HCT116 (cell line): ENCODE data around the gene DYNC1I1. TPM values are rescaled to one million over a fixed set of nuclear protein-coding genes. Genes with fewer than 3 reads are reported as not detected.

Experiments used
- ATAC-seq: fragments of 200-7000 bp; cut with Tn5 transposase; 2 replicates; pipeline ENCODE4 v1.9.1; 2020; ENCODE audit warnings: mild to moderate bottlenecking, moderate library complexity
- BruUV-seq: library from RNA; stranded (reverse); fragments of 400-500 nt; replicated peaks from 2 replicates; lab custom pipeline; 2021; lab: Mats Ljungman, UMichigan
- CTCF ChIA-PET: fragments of 300-600 bp; sonication (Branson Sonifier 250); formaldehyde crosslinking; loops from one replicate; lab custom pipeline; 2021; ENCODE audit warnings: antibody characterized with exemption; lab: Charles Lee
- POLR2A ChIA-PET: fragments of 300-600, 350-600 bp; sonication (Branson Sonifier 250); formaldehyde crosslinking; loops from one replicate; lab custom pipeline; 2021; ENCODE audit warnings: antibody characterized with exemption; lab: Charles Lee
- RAD21 ChIA-PET, 2 experiments: fragments of 300-600 bp; sonication (Branson Sonifier 250); formaldehyde crosslinking; loops; one replicate each; lab custom pipeline; 2023; ENCODE audit warnings: low total read pairs in 2 of 2; ENCODE audit not compliant: uncharacterized antibody in 2 of 2, unreplicated experiment in 2 of 2, low non-redundant PET in 1 of 2; lab: Charles Lee
- DNase-seq: peaks from one replicate; pipeline ENCODE4 v3.0.0-alpha.2; 2010; ENCODE audit warnings: low read depth, low spot score
- H2AFZ ChIP-seq: fragments of 200-600 bp; shearing (Covaris generic), sonication (generic); 2 replicates; pipeline ENCODE4 v1.6.1; 2017; ENCODE audit warnings: low read depth, mixed run types, mixed read lengths, antibody characterized with exemption, low read length; ENCODE audit not compliant: poor library complexity, severe bottlenecking
- H3K27ac ChIP-seq: 2 replicates; pipeline ENCODE4 v1.5.1; 2012; ENCODE audit warnings: low read depth, low read length
- H3K27me3 ChIP-seq: fragments of 200-600 bp; sonication (generic); 2 replicates; pipeline ENCODE4 v1.6.1; 2016; ENCODE audit warnings: mixed run types, low read length, mixed read lengths; ENCODE audit not compliant: insufficient read depth
- H3K36me3 ChIP-seq, 2 experiments: fragments of 200-500 bp in 1 of 2; fragments of 200-600 bp in 1 of 2; sonication (Bioruptor generic) in 1 of 2; sonication (generic) in 1 of 2; 2 replicates each; pipeline versions ENCODE4 v1.5.1 to v1.6.1; 2014 to 2016; ENCODE audit warnings: low read length in 2 of 2, inconsistent platforms in 1 of 2, mixed read lengths in 1 of 2, mixed run types in 1 of 2; ENCODE audit not compliant: insufficient read depth in 2 of 2, control insufficient read depth in 1 of 2
- H3K4me1 ChIP-seq, 2 experiments: fragments of 200-600 bp in 1 of 2; sonication (generic) in 1 of 2; 2 replicates each; pipeline versions ENCODE4 v1.5.1 to v1.6.1; 2012 to 2017; ENCODE audit warnings: low read length in 2 of 2, inconsistent platforms in 1 of 2, mild to moderate bottlenecking in 1 of 2, mixed read lengths in 1 of 2, mixed run types in 1 of 2, moderate library complexity in 1 of 2; ENCODE audit not compliant: insufficient read depth in 2 of 2, control insufficient read depth in 1 of 2
- H3K4me2 ChIP-seq: fragments of 200-600 bp; sonication (generic); 2 replicates; pipeline ENCODE4 v1.6.1; 2017; ENCODE audit warnings: mixed run types, low read length, mixed read lengths
- H3K4me3 ChIP-seq, 2 experiments: fragments of 200-600 bp in 1 of 2; sonication (generic) in 1 of 2; replicated peaks in 1 of 2; 2 replicates each; pipeline ENCODE4 v1.5.1; 2011 to 2016; ENCODE audit warnings: low read length in 2 of 2, control low read depth in 1 of 2, low read depth in 1 of 2, mild to moderate bottlenecking in 1 of 2, mixed read lengths in 1 of 2, mixed run types in 1 of 2
- H3K79me2 ChIP-seq: fragments of 200-600 bp; sonication (generic); 2 replicates; pipeline ENCODE4 v1.6.1; 2017; ENCODE audit warnings: mild to moderate bottlenecking, mixed run types, low read length, moderate library complexity, mixed read lengths; ENCODE audit not compliant: insufficient read depth
- H3K9ac ChIP-seq: fragments of 200-600 bp; sonication (generic); 2 replicates; pipeline ENCODE4 v1.6.1; 2016; ENCODE audit warnings: low read length, mixed read lengths
- H3K9me2 ChIP-seq: fragments of 200-600 bp; sonication (generic), shearing (Covaris generic); 2 replicates; pipeline ENCODE4 v1.6.1; 2017; ENCODE audit warnings: mixed run types, mild to moderate bottlenecking, moderate library complexity; ENCODE audit not compliant: insufficient read depth
- H3K9me3 ChIP-seq, 2 experiments: fragments of 200-500 bp in 1 of 2; fragments of 200-600 bp in 1 of 2; sonication (Bioruptor generic) in 1 of 2; sonication (generic) in 1 of 2; 2 replicates each; pipeline ENCODE4 v1.6.1; 2014 to 2017; ENCODE audit warnings: low read length in 2 of 2, mixed read lengths in 2 of 2, inconsistent platforms in 1 of 2, low read depth in 1 of 2, mild to moderate bottlenecking in 1 of 2, mixed run types in 1 of 2, moderate library complexity in 1 of 2; ENCODE audit not compliant: control insufficient read depth in 1 of 2, insufficient read depth in 1 of 2
- H4K20me1 ChIP-seq: fragments of 200-600 bp; sonication (generic), shearing (Covaris generic); 2 replicates; pipeline ENCODE4 v1.6.1; 2017; ENCODE audit warnings: mixed run types, mild to moderate bottlenecking, moderate library complexity; ENCODE audit not compliant: insufficient read depth
- ATF3 ChIP-seq: IDR thresholded peaks from 2 replicates; pipeline ENCODE4 v1.6.1; 2012
- EGR1 ChIP-seq: IDR thresholded peaks from 2 replicates; pipeline ENCODE4 v1.6.1; 2012; ENCODE audit warnings: low read depth
- EZH2phosphoT487 ChIP-seq: fragments of 200-600 bp; IDR thresholded peaks from 2 replicates; pipeline ENCODE4 v1.6.1; 2018; ENCODE audit warnings: antibody characterized with exemption, borderline replicate concordance
- FOSL1 ChIP-seq: IDR thresholded peaks from 2 replicates; pipeline ENCODE4 v1.6.1; 2012; ENCODE audit warnings: low read depth
- POLR2AphosphoS5 ChIP-seq: IDR thresholded peaks from 2 replicates; pipeline ENCODE4 v1.6.1; 2011; ENCODE audit warnings: mild to moderate bottlenecking, low read depth, low read length, moderate library complexity
- SP1 ChIP-seq: IDR thresholded peaks from 2 replicates; pipeline ENCODE4 v1.6.1; 2012; ENCODE audit warnings: low read depth
- TCF7L2 ChIP-seq: IDR thresholded peaks from 2 replicates; pipeline ENCODE4 v1.7.0; 2011; ENCODE audit warnings: borderline replicate concordance, inconsistent platforms; ENCODE audit not compliant: insufficient read depth, insufficient read length; ENCODE audit errors: extremely low read depth
- YY1 ChIP-seq: IDR thresholded peaks from 2 replicates; pipeline ENCODE4 v1.6.1; 2011; ENCODE audit warnings: low read length, low read depth, moderate library complexity, mild to moderate bottlenecking; ENCODE audit not compliant: insufficient replicate concordance; ENCODE audit errors: extremely low read depth
- ZBTB33 ChIP-seq: IDR thresholded peaks from 2 replicates; pipeline ENCODE4 v1.6.1; 2011; ENCODE audit warnings: mild to moderate bottlenecking, low read length, moderate library complexity; ENCODE audit not compliant: insufficient replicate concordance; ENCODE audit errors: extremely low read depth
- ZFX ChIP-seq: fragments of 450-650 bp; IDR thresholded peaks from 2 replicates; pipeline ENCODE4 v1.6.1; 2017
- intact Hi-C: fragments of 100-400 bp; cut with micrococcal nuclease; formaldehyde crosslinking; loops from 2 replicates; pipeline ENCODE4 v1.10.0; 2022
- total RNA-seq: library from RNA; stranded (reverse); gene quantifications from one replicate; pipeline ENCODE4 v1.2.1, GENCODE V29; 2021; ENCODE audit not compliant: unreplicated experiment

The DYNC1I1 gene
- total RNA-seq, 1 experiment from 2014 or later = not detected

- CTCF ChIA-PET = no interaction called here
- Histone ChIP-seq H3K27ac (no peak overlapping the region), H2AFZ (no peak overlapping the region), H3K9me3 (no peaks in the 10 kb centered on the region), H4K20me1 (no peaks in the 10 kb centered on the region), H3K4me2 (no peak overlapping the region), H3K79me2 (no peaks in the 10 kb centered on the region), H3K4me1 (no peaks in the 10 kb centered on the region), H3K36me3 (no peaks in the 10 kb centered on the region)
- no TSS peak for BruUV-seq
- ATAC-seq = no peak
- TF ChIP-seq TCF7L2 = no peak
- no peak for TF ChIP-seq SP1
- TF ChIP-seq EZH2phosphoT487 = no peak
- TF ChIP-seq EGR1 = no peak
- no peak for TF ChIP-seq ZFX
- TF ChIP-seq ZBTB33 = no peak
- TF ChIP-seq ATF3 = no peak
- no peak for TF ChIP-seq FOSL1
- TF ChIP-seq POLR2AphosphoS5 = no peak
- no peak for TF ChIP-seq YY1
- TF ChIP-seq, all 23 proteins: peak for 0
- Histone ChIP-seq H3K4me3 (no peak overlapping the region), H3K27me3 (peaks cover 37% of the 10 kb centered on the region), H3K9ac (no peak overlapping the region), H3K9me2 (no peaks in the 10 kb centered on the region)
- ChIA-PET RAD21 (no interaction called here), POLR2A (no interaction called here)
- intact Hi-C loops = no loop called here
- DNase-seq = no peak
Observed at GRCh38 chr7:95784796-95785195, 12.4 kb downstream of the DYNC1I1 start.
